HG02763 (cell line): ENCODE data around the gene PSMD9.
"Not testable (repeated sequence)": the region's sequence is repeated elsewhere in the genome, so short reads cannot be mapped to it uniquely, and the experiment has no call there.

Source experiments
- ATAC-seq: cut with Tn5 transposase; IDR thresholded peaks from one replicate; pipeline ENCODE4 v1.9.1; 2021; ENCODE audit warnings: mild to moderate bottlenecking, moderate library complexity; ENCODE audit not compliant: unreplicated experiment

Gene PSMD9

GRCh38 chr12:121872546-121873215 lies 15.9 kb upstream of the PSMD9 start:
- ATAC-seq: no peak

- ATAC-seq: no peak
Observed at GRCh38 chr12:121873216-121873569, 15.4 kb upstream of the PSMD9 start.

- no peak for ATAC-seq
Observed at GRCh38 chr12:121874071-121874470, 14.5 kb upstream of the PSMD9 start.

- no peak for ATAC-seq
Observed at GRCh38 chr12:121875582-121875981, 13.0 kb upstream of the PSMD9 start.

- ATAC-seq: not testable (repeated sequence)
Observed at GRCh38 chr12:121876080-121876447, 12.5 kb upstream of the PSMD9 start.

GRCh38 chr12:121883315-121883660 lies 5.3 kb upstream of the PSMD9 start:
- no peak for ATAC-seq

GRCh38 chr12:121885129-121885528 lies 3.5 kb upstream of the PSMD9 start:
- ATAC-seq: not testable (repeated sequence)

GRCh38 chr12:121888083-121888477 lies 510 bp upstream of the PSMD9 start:
- ATAC-seq: no peak

GRCh38 chr12:121889274-121889624 lies 659 bp downstream of the PSMD9 start:
- ATAC-seq: no peak

- ATAC-seq: not testable (repeated sequence)
Observed at GRCh38 chr12:121889661-121890060, 1.1 kb downstream of the PSMD9 start.

- no peak for ATAC-seq
Observed at GRCh38 chr12:121892673-121893561, 4.3 kb downstream of the PSMD9 start.

- ATAC-seq: no peak
Observed at GRCh38 chr12:121893961-121894460, 5.4 kb downstream of the PSMD9 start.

- ATAC-seq: no peak
Observed at GRCh38 chr12:121894633-121895032, 6.0 kb downstream of the PSMD9 start.

- no peak for ATAC-seq
Observed at GRCh38 chr12:121898287-121898686, 9.7 kb downstream of the PSMD9 start.

- ATAC-seq: no peak
Observed at GRCh38 chr12:121899590-121899989, 11.0 kb downstream of the PSMD9 start.

- ATAC-seq: no peak
Observed at GRCh38 chr12:121903202-121903601, 14.6 kb downstream of the PSMD9 start.

- no peak for ATAC-seq
Observed at GRCh38 chr12:121905746-121906145, 17.2 kb downstream of the PSMD9 start.

GRCh38 chr12:121908702-121909101 lies 20.1 kb downstream of the PSMD9 start:
- no peak for ATAC-seq

- ATAC-seq: no peak
Observed at GRCh38 chr12:121911824-121912585, 23.4 kb downstream of the PSMD9 start.

GRCh38 chr12:121915841-121916321 lies 27.3 kb downstream of the PSMD9 start:
- no peak for ATAC-seq

- ATAC-seq: no peak
Observed at GRCh38 chr12:121916719-121917118, 28.1 kb downstream of the PSMD9 start.
